Fibroblast of lung (primary cell): ENCODE measurements around the gene PALM2AKAP2.

Source experiments
- EZH2 ChIP-seq: IDR thresholded peaks from 2 replicates; pipeline ENCODE4 v1.5.1; 2012; ENCODE audit warnings: low read length, control low read depth, mild to moderate bottlenecking; ENCODE audit errors: missing control alignments
- TF ChIP-seq, protein P1 (sequence below), 2 donors: IDR thresholded peaks in 1 of 2; conservative IDR thresholded peaks in 1 of 2; 1 replicate in 1 of 2; 2 replicates in 1 of 2; pipeline ENCODE4 v1.5.1; 2011 to 2012; ENCODE audit warnings: low read length in 2 of 2, control low read depth in 1 of 2, inconsistent platforms in 1 of 2, low read depth in 1 of 2, mild to moderate bottlenecking in 1 of 2

- TF ChIP-seq, protein P1, sequence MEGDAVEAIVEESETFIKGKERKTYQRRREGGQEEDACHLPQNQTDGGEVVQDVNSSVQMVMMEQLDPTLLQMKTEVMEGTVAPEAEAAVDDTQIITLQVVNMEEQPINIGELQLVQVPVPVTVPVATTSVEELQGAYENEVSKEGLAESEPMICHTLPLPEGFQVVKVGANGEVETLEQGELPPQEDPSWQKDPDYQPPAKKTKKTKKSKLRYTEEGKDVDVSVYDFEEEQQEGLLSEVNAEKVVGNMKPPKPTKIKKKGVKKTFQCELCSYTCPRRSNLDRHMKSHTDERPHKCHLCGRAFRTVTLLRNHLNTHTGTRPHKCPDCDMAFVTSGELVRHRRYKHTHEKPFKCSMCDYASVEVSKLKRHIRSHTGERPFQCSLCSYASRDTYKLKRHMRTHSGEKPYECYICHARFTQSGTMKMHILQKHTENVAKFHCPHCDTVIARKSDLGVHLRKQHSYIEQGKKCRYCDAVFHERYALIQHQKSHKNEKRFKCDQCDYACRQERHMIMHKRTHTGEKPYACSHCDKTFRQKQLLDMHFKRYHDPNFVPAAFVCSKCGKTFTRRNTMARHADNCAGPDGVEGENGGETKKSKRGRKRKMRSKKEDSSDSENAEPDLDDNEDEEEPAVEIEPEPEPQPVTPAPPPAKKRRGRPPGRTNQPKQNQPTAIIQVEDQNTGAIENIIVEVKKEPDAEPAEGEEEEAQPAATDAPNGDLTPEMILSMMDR (conservative IDR thresholded peaks at IDR 0.05 in 1 of 2, IDR thresholded peaks at IDR 0.05 in 1 of 2; ENCODE audit: low read depth in 1 of 2, low read length in 2 of 2): no peak
- TF ChIP-seq EZH2: no peak
These were observed 12.2 kb upstream of the PALM2AKAP2 start for GRCh38 chr9:109767814-109768213.
